GM21526 (cell line): Measurements from ENCODE around the gene ZNF564.
A peak's percentile ranks its signal among the peaks of the same experiment; 100 is the strongest.
"Not testable (repeated sequence)": the region's sequence is repeated elsewhere in the genome, so short reads cannot be mapped to it uniquely, and the experiment has no call there.

Experiments
- ATAC-seq: cut with Tn5 transposase; IDR thresholded peaks from one replicate; pipeline ENCODE4 v1.9.1; 2021; ENCODE audit warnings: moderate library complexity; ENCODE audit not compliant: unreplicated experiment, low FRiP score

Gene ZNF564

GRCh38 chr19:12551060-12551832 lies at the start of gene ZNF564:
Gene ZNF564 (minus strand): TSS chr19:12551482. CDS start chr19:12551332, 150 bp downstream.
- peak; percentile 94 for ATAC-seq

GRCh38 chr19:12597594-12597993 lies 46.3 kb upstream of the ZNF564 start:
- no peak for ATAC-seq

GRCh38 chr19:12596927-12597548 lies 45.8 kb upstream of the ZNF564 start:
- ATAC-seq = no peak

- no peak for ATAC-seq
Measured at GRCh38 chr19:12596485-12596884, 45.2 kb upstream of the ZNF564 start.

- ATAC-seq = no peak
Measured at GRCh38 chr19:12581100-12581499, 29.8 kb upstream of the ZNF564 start.

- ATAC-seq = no peak
Measured at GRCh38 chr19:12580180-12580694, 29.0 kb upstream of the ZNF564 start.

- no peak for ATAC-seq
Measured at GRCh38 chr19:12578641-12579040, 27.4 kb upstream of the ZNF564 start.

- no peak for ATAC-seq
Measured at GRCh38 chr19:12574036-12574435, 22.8 kb upstream of the ZNF564 start.

GRCh38 chr19:12567951-12568350 lies 16.7 kb upstream of the ZNF564 start:
- ATAC-seq = no peak

- ATAC-seq = not testable (repeated sequence)
Measured at GRCh38 chr19:12566380-12566779, 15.1 kb upstream of the ZNF564 start.

GRCh38 chr19:12564016-12564664 lies 12.9 kb upstream of the ZNF564 start:
- peak; percentile 59 for ATAC-seq

- ATAC-seq = no peak
Measured at GRCh38 chr19:12555456-12555930, 4.2 kb upstream of the ZNF564 start.

GRCh38 chr19:12546903-12547302 lies 4.4 kb downstream of the ZNF564 start:
- ATAC-seq = no peak

- ATAC-seq = no peak
Measured at GRCh38 chr19:12546068-12546467, 5.2 kb downstream of the ZNF564 start.

GRCh38 chr19:12545267-12545666 lies 6.0 kb downstream of the ZNF564 start:
- ATAC-seq = no peak

- ATAC-seq = no peak
Measured at GRCh38 chr19:12544401-12544876, 6.8 kb downstream of the ZNF564 start.

- ATAC-seq = no peak
Measured at GRCh38 chr19:12543855-12544254, 7.4 kb downstream of the ZNF564 start.

GRCh38 chr19:12527034-12527836 lies 24.0 kb downstream of the ZNF564 start:
- ATAC-seq = no peak

GRCh38 chr19:12526542-12526941 lies 24.7 kb downstream of the ZNF564 start:
- ATAC-seq = no peak

GRCh38 chr19:12521996-12522395 lies 29.3 kb downstream of the ZNF564 start:
- ATAC-seq = no peak
